ENCODE measurements around the gene TM2D3. TPM values are rescaled to one million over a fixed set of nuclear protein-coding genes. Genes with fewer than 3 reads are reported as not detected.
A peak's percentile ranks its signal among the peaks of the same experiment; 100 is the strongest.

Gene TM2D3
- total and polyA plus RNA-seq, 2 donors, result 52.0 to 57.0 TPM

- WGBS, result 95% methylated on average over 1 of the region's 1 CpG
- Histone ChIP-seq H3K36me3 (ENCODE audit: insufficient read depth) (peaks cover 2% of the 10 kb centered on the region), H3K27ac (ENCODE audit: low read depth) (no peak overlapping the region), H3K4me1 (ENCODE audit: insufficient read depth) (no peaks in the 10 kb centered on the region), H3K4me3 (ENCODE audit: low read depth, low read length) (no peak overlapping the region)
- DNase-seq (ENCODE audit: extremely low spot score), result no peak
Measured at GRCh38 chr15:101625980-101626379, 26.2 kb downstream of the TM2D3 start.

- WGBS, result 96% methylated on average over 1 of the region's 1 CpG
- no peak for DNase-seq (ENCODE audit: extremely low spot score)
- peaks cover 2% of the 10 kb centered on the region for H3K36me3 ChIP-seq (ENCODE audit: insufficient read depth)
- H3K4me3 ChIP-seq (ENCODE audit: low read depth, low read length), result no peak overlapping the region
- no peaks in the 10 kb centered on the region for H3K4me1 ChIP-seq (ENCODE audit: insufficient read depth)
- H3K27ac ChIP-seq (ENCODE audit: low read depth), result no peak overlapping the region
Measured at GRCh38 chr15:101625184-101625583, 27.0 kb downstream of the TM2D3 start.

- Histone ChIP-seq H3K36me3 (ENCODE audit: insufficient read depth) (peaks cover 2% of the 10 kb centered on the region), H3K27ac (ENCODE audit: low read depth) (no peak overlapping the region), H3K4me1 (ENCODE audit: insufficient read depth) (no peaks in the 10 kb centered on the region), H3K4me3 (ENCODE audit: low read depth, low read length) (no peak overlapping the region)
- 98% methylated on average over 6 of the region's 6 CpGs for WGBS
- DNase-seq (ENCODE audit: extremely low spot score), result no peak
Measured at GRCh38 chr15:101623367-101624304, 28.5 kb downstream of the TM2D3 start.

GRCh38 chr15:101621961-101622360 lies 30.2 kb downstream of the TM2D3 start:
- H3K4me3 ChIP-seq (ENCODE audit: low read depth, low read length), result no peak overlapping the region
- no peak overlapping the region for H3K27ac ChIP-seq (ENCODE audit: low read depth)
- H3K4me1 ChIP-seq (ENCODE audit: insufficient read depth), result no peaks in the 10 kb centered on the region

GRCh38 chr15:101620671-101621070 lies 31.5 kb downstream of the TM2D3 start:
- peaks cover 2% of the 10 kb centered on the region for H3K36me3 ChIP-seq (ENCODE audit: insufficient read depth)
- H3K4me1 ChIP-seq (ENCODE audit: insufficient read depth), result no peaks in the 10 kb centered on the region
- H3K4me3 ChIP-seq (ENCODE audit: low read depth, low read length), result no peak overlapping the region
- DNase-seq (ENCODE audit: extremely low spot score), result no peak
- 85% methylated on average over 10 of the region's 10 CpGs for WGBS
- no peak overlapping the region for H3K27ac ChIP-seq (ENCODE audit: low read depth)

More at GRCh38 chr15:101621961-101622360, 30.2 kb downstream of the TM2D3 start:
- 80% methylated on average over 3 of the region's 3 CpGs for WGBS
- H3K36me3 ChIP-seq (ENCODE audit: insufficient read depth), result peaks cover 2% of the 10 kb centered on the region
- no peak for DNase-seq (ENCODE audit: extremely low spot score)

GRCh38 chr15:101619615-101619865 lies 32.6 kb downstream of the TM2D3 start:
- 93% methylated on average over 6 of the region's 6 CpGs for WGBS
- DNase-seq (ENCODE audit: extremely low spot score), result no peak
- Histone ChIP-seq H3K4me3 (ENCODE audit: low read depth, low read length) (no peak overlapping the region), H3K4me1 (ENCODE audit: insufficient read depth) (no peaks in the 10 kb centered on the region), H3K36me3 (ENCODE audit: insufficient read depth) (peaks cover 2% of the 10 kb centered on the region), H3K27ac (ENCODE audit: low read depth) (no peak overlapping the region)

GRCh38 chr15:101618851-101619614 lies 33.1 kb downstream of the TM2D3 start:
- WGBS, result 86% methylated on average over 13 of the region's 13 CpGs
- no peak for DNase-seq (ENCODE audit: extremely low spot score)
- H3K36me3 ChIP-seq (ENCODE audit: insufficient read depth), result peaks cover 2% of the 10 kb centered on the region
- no peak overlapping the region for H3K4me3 ChIP-seq (ENCODE audit: low read depth, low read length)
- H3K27ac ChIP-seq (ENCODE audit: low read depth), result no peak overlapping the region
- H3K4me1 ChIP-seq (ENCODE audit: insufficient read depth), result no peaks in the 10 kb centered on the region

GRCh38 chr15:101618076-101618475 lies 34.1 kb downstream of the TM2D3 start:
- Histone ChIP-seq H3K36me3 (ENCODE audit: insufficient read depth) (peaks cover 2% of the 10 kb centered on the region), H3K4me1 (ENCODE audit: insufficient read depth) (no peaks in the 10 kb centered on the region), H3K4me3 (ENCODE audit: low read depth, low read length) (no peak overlapping the region), H3K27ac (ENCODE audit: low read depth) (no peak overlapping the region)
- no peak for DNase-seq (ENCODE audit: extremely low spot score)
- 92% methylated on average over 10 of the region's 10 CpGs for WGBS

- Histone ChIP-seq H3K4me3 (ENCODE audit: low read depth, low read length) (no peak overlapping the region), H3K36me3 (ENCODE audit: insufficient read depth) (no peaks in the 10 kb centered on the region), H3K27ac (ENCODE audit: low read depth) (no peak overlapping the region), H3K4me1 (ENCODE audit: insufficient read depth) (no peaks in the 10 kb centered on the region)
- WGBS, result 75% methylated on average over 17 of the region's 17 CpGs
- DNase-seq (ENCODE audit: extremely low spot score), result no peak
Measured at GRCh38 chr15:101617390-101617965, 34.7 kb downstream of the TM2D3 start.

- peak; percentile 56 for DNase-seq (ENCODE audit: extremely low spot score)
- no peaks in the 10 kb centered on the region for H3K4me1 ChIP-seq (ENCODE audit: insufficient read depth)
- H3K27ac ChIP-seq (ENCODE audit: low read depth), result no peak overlapping the region
- no peak overlapping the region for H3K4me3 ChIP-seq (ENCODE audit: low read depth, low read length)
- H3K36me3 ChIP-seq (ENCODE audit: insufficient read depth), result no peaks in the 10 kb centered on the region
- 24% methylated on average over 25 of the region's 25 CpGs for WGBS
Measured at GRCh38 chr15:101615986-101616848, 36.0 kb downstream of the TM2D3 start.

GRCh38 chr15:101615414-101615985 lies 36.7 kb downstream of the TM2D3 start:
- WGBS, result 46% methylated on average over 15 of the region's 15 CpGs

GRCh38 chr15:101614761-101615160 lies 37.4 kb downstream of the TM2D3 start:
- DNase-seq (ENCODE audit: extremely low spot score), result no peak
- 92% methylated on average over 11 of the region's 11 CpGs for WGBS
- Histone ChIP-seq H3K27ac (ENCODE audit: low read depth) (no peak overlapping the region), H3K36me3 (ENCODE audit: insufficient read depth) (no peaks in the 10 kb centered on the region), H3K4me1 (ENCODE audit: insufficient read depth) (no peaks in the 10 kb centered on the region), H3K4me3 (ENCODE audit: low read depth, low read length) (no peak overlapping the region)

More at GRCh38 chr15:101615414-101615985, 36.7 kb downstream of the TM2D3 start:
- no peak for DNase-seq (ENCODE audit: extremely low spot score)
- Histone ChIP-seq H3K27ac (ENCODE audit: low read depth) (no peak overlapping the region), H3K4me1 (ENCODE audit: insufficient read depth) (no peaks in the 10 kb centered on the region), H3K4me3 (ENCODE audit: low read depth, low read length) (no peak overlapping the region), H3K36me3 (ENCODE audit: insufficient read depth) (no peaks in the 10 kb centered on the region)

Measured in urinary bladder (tissue), 4 donors.